SK-N-SH (cell line): ENCODE results near the gene COL4A4. TPM values are rescaled to one million over a fixed set of nuclear protein-coding genes. Genes with fewer than 3 reads are reported as not detected.
A peak's percentile ranks its signal among the peaks of the same experiment; 100 is the strongest.

ENCODE experiments used
- CTCF ChIA-PET: fragments of 300-600, 350-600 bp; formaldehyde crosslinking; extraction: SDS; loops from one replicate; lab custom pipeline; 2021; lab: Yijun Ruan, JAX
- POLR2A ChIA-PET: fragments of 350-600 bp; sonication (Branson Sonifier 250); formaldehyde crosslinking; extraction: SDS; loops from one replicate; lab custom pipeline; 2020; ENCODE audit warnings: antibody characterized with exemption, inconsistent platforms; lab: Yijun Ruan, JAX
- DNase-seq: peaks from one replicate; pipeline ENCODE4 v3.0.0; 2012
- H2AFZ ChIP-seq: fragments of 200-600 bp; sonication (generic); 2 replicates; pipeline ENCODE4 v1.8.1; 2016; ENCODE audit warnings: antibody characterized with exemption, mild to moderate bottlenecking, low read depth
- H3F3A ChIP-seq: fragments of 200-600 bp; sonication (generic); replicated peaks from 2 replicates; pipeline ENCODE3; 2016; ENCODE audit warnings: antibody characterized with exemption, mild to moderate bottlenecking; ENCODE audit not compliant: insufficient read depth
- H3K27ac ChIP-seq, 2 experiments: fragments of 200-500 bp in 1 of 2; fragments of 200-600 bp in 1 of 2; sonication (Bioruptor generic) in 1 of 2; sonication (generic), shearing (Covaris generic) in 1 of 2; 2 replicates each; pipeline versions ENCODE4 v1.5.1 to v1.6.1; 2014 to 2016; ENCODE audit warnings: low read depth in 2 of 2, inconsistent platforms in 1 of 2, low read length in 1 of 2, mild to moderate bottlenecking in 1 of 2, mixed read lengths in 1 of 2
- H3K27me3 ChIP-seq: fragments of 200-600 bp; sonication (generic), shearing (Covaris generic); 2 replicates; pipeline ENCODE4 v1.6.1; 2016; ENCODE audit warnings: mixed run types; ENCODE audit not compliant: insufficient read depth
- H3K36me3 ChIP-seq, 2 experiments: fragments of 200-500 bp in 1 of 2; fragments of 200-600 bp in 1 of 2; sonication (Bioruptor generic) in 1 of 2; sonication (generic) in 1 of 2; replicated peaks in 1 of 2; 2 replicates each; pipeline versions ENCODE3 to v1.5.1; 2014 to 2016; ENCODE audit warnings: low read length in 1 of 2, mild to moderate bottlenecking in 1 of 2; ENCODE audit not compliant: insufficient read depth in 2 of 2, control insufficient read depth in 1 of 2
- H3K4me1 ChIP-seq, 2 experiments: fragments of 200-500 bp in 1 of 2; fragments of 200-600 bp in 1 of 2; sonication (Bioruptor generic) in 1 of 2; sonication (generic), shearing (Covaris generic) in 1 of 2; 2 replicates each; pipeline versions ENCODE4 v1.5.1 to v1.6.1; 2014 to 2016; ENCODE audit warnings: low read depth in 1 of 2, low read length in 1 of 2, mixed run types in 1 of 2; ENCODE audit not compliant: insufficient read depth in 2 of 2, control insufficient read depth in 1 of 2
- H3K4me2 ChIP-seq: fragments of 200-600 bp; sonication (generic), shearing (Covaris generic); 2 replicates; pipeline ENCODE4 v1.6.1; 2017; ENCODE audit warnings: mixed run types
- H3K4me3 ChIP-seq, 2 experiments: fragments of 200-500 bp in 1 of 2; fragments of 200-600 bp in 1 of 2; sonication (Bioruptor generic) in 1 of 2; sonication (generic), shearing (Covaris generic) in 1 of 2; 2 replicates each; pipeline versions ENCODE4 v1.5.1 to v1.8.1; 2014 to 2016; ENCODE audit warnings: low read depth in 2 of 2, inconsistent platforms in 1 of 2, low read length in 1 of 2, mild to moderate bottlenecking in 1 of 2, mixed read lengths in 1 of 2, moderate library complexity in 1 of 2
- H3K79me2 ChIP-seq: fragments of 200-600 bp; sonication (generic); 2 replicates; pipeline ENCODE4 v1.8.1; 2017; ENCODE audit warnings: mild to moderate bottlenecking; ENCODE audit not compliant: insufficient read depth
- H3K9ac ChIP-seq: fragments of 200-600 bp; sonication (generic); 2 replicates; pipeline ENCODE4 v1.6.1; 2017; ENCODE audit warnings: mixed run types
- H3K9me2 ChIP-seq: fragments of 200-600 bp; sonication (generic); 2 replicates; pipeline ENCODE4 v1.6.1; 2017; ENCODE audit warnings: mixed run types
- H3K9me3 ChIP-seq: fragments of 200-600 bp; sonication (generic); 2 replicates; pipeline ENCODE4 v1.6.1; 2017; ENCODE audit warnings: mixed run types, mild to moderate bottlenecking, moderate library complexity
- H4K20me1 ChIP-seq: fragments of 200-600 bp; sonication (generic); 2 replicates; pipeline ENCODE4 v1.6.1; 2017; ENCODE audit warnings: mild to moderate bottlenecking, mixed run types; ENCODE audit not compliant: insufficient read depth
- ELF1 ChIP-seq: IDR thresholded peaks from 2 replicates; pipeline ENCODE4 v1.4.0; 2012
- FOXJ3 ChIP-seq: sonication (generic); formaldehyde crosslinking; IDR thresholded peaks from 2 replicates; pipeline ENCODE4 v1.5.1; 2020; ENCODE audit warnings: mild to moderate bottlenecking, missing genetic modification reagents
- JUND ChIP-seq: IDR thresholded peaks from 2 replicates; pipeline ENCODE4 v1.4.0; 2012
- MEF2A ChIP-seq: IDR thresholded peaks from 2 replicates; pipeline ENCODE4 v1.4.0; 2012; ENCODE audit warnings: low read depth, borderline replicate concordance
- MXI1 ChIP-seq: IDR thresholded peaks from 2 replicates; pipeline ENCODE4 v1.6.1; 2012; ENCODE audit warnings: mild to moderate bottlenecking, low read depth, low read length, improper control_type of control experiment
- NRF1 ChIP-seq: IDR thresholded peaks from 2 replicates; pipeline ENCODE4 v1.6.1; 2012; ENCODE audit warnings: low read depth, mild to moderate bottlenecking, low read length
- POLR2AphosphoS5 ChIP-seq: IDR thresholded peaks from 2 replicates; pipeline ENCODE4 v1.6.1; 2012; ENCODE audit warnings: low read depth, low read length
- RCOR1 ChIP-seq: fragments of 150-350 bp; IDR thresholded peaks from 2 replicates; pipeline ENCODE4 v1.6.1; 2017; ENCODE audit warnings: antibody characterized with exemption, low read length
- RXRA ChIP-seq: IDR thresholded peaks from 2 replicates; pipeline ENCODE4 v1.4.0; 2012; ENCODE audit warnings: low read depth, mild to moderate bottlenecking, borderline replicate concordance
- SMC3 ChIP-seq: IDR thresholded peaks from 2 replicates; pipeline ENCODE4 v1.6.1; 2012; ENCODE audit warnings: low read depth, low read length, improper control_type of control experiment
- TCF12 ChIP-seq: IDR thresholded peaks from 2 replicates; pipeline ENCODE4 v1.4.0; 2012
- TEAD4 ChIP-seq: IDR thresholded peaks from 2 replicates; pipeline ENCODE4 v1.4.0; 2012; ENCODE audit warnings: mild to moderate bottlenecking, borderline replicate concordance; ENCODE audit not compliant: insufficient read depth
- WGBS: methylation state at CpG from one replicate; pipeline ENCODE4 v1.1.6; 2017; ENCODE audit warnings: low lambda C conversion rate; 5-methylcytosine and 5-hydroxymethylcytosine counted together
- polyA plus RNA-seq, 3 experiments: library from polyadenylated mRNA; depleted of rRNA; stranded (reverse); fragments of >200 nt; gene quantifications; 2 replicates each; pipeline ENCODE4 v1.2.3, GENCODE V29; 2012
- TF ChIP-seq, protein P1 (sequence below): IDR thresholded peaks from 2 replicates; pipeline ENCODE4; 2012
- TF ChIP-seq, protein P2 (sequence below): IDR thresholded peaks from 2 replicates; pipeline ENCODE4 v1.4.0; 2012; ENCODE audit warnings: low read depth
- TF ChIP-seq, protein P3 (sequence below): IDR thresholded peaks from 2 replicates; pipeline ENCODE4 v1.4.0; 2012; ENCODE audit warnings: low read depth, borderline replicate concordance
- TF ChIP-seq, protein P4 (sequence below): fragments of 200-600 bp; sonication (generic); IDR thresholded peaks from 2 replicates; pipeline ENCODE4 v1.6.1; 2017; ENCODE audit warnings: antibody characterized with exemption, mild to moderate bottlenecking, moderate library complexity

The COL4A4 gene
- polyA plus RNA-seq (2012; rRNA removed): not detected in 2 replicates
- polyA plus RNA-seq (2012; cell fraction: cytosol; rRNA removed): under 0.01 TPM in 1 of 2 replicates, not detected in the other
- polyA plus RNA-seq (2012; cell fraction: nucleus; rRNA removed): not detected in 2 replicates

DNA sequence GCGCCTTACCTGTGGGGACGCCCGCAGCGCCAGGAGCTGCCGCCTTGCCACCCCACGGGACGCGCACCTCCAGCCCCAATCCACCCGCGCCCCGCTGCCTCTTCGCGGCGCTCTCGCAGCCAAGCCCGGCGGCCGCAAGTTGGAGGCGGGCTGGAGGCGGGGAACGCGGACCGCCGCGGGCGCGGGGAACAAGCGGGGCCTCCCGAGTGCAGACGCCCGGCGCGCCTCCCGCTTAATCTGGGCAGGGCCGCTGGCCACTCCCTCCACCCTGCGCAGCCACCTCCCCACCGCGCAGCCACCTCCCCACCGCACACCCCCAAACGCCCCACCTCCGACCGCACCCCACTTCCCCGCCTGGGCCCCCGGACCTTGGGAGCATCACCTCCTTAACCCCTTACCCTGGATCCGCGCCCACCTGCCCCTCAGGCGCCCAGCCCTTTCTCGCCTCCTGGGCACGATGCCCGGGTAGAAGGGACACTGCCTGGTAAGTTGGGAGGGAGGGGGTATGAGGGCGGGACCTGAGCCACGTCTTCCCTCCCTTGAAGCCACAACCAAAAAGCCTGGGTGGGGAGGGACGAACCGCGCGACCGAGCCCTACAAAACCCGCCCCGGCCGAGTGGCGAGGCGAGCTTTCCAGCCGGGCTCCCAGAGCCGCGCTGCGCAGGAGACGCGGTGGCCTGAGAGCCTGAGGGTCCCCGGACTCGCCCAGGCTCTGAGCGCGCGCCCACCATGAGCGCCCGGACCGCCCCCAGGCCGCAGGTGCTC, at the start of gene COL4A4, which contains the start of gene COL4A3:
Gene COL4A4, minus strand, starts transcription at position 208 of the 765 bp plus-strand sequence. CDS start 16,722 bp downstream, outside the sequence.
Gene COL4A3, plus strand, starts transcription at position 627 of the 765 bp plus-strand sequence. Its CDS starts 103 bp downstream, at position 730.
- peak within 1 kb of the TSS; percentile 80 for H3K4me2 ChIP-seq
- H2AFZ ChIP-seq: peak within 1 kb of the TSS; percentile 41; the same call in 1 of the 2 replicates
- peak within 1 kb of the TSS; percentile 40 to 50 for H3K4me3 ChIP-seq
- ChIA-PET POLR2A (no interaction called here), CTCF (interaction anchor here (1.1 kb wide), 1 partner anchor 74 kb away, joined by 4 read pairs; no protein-coding TSS in a partner anchor)
- no peaks in the 10 kb centered on the region for H3K36me3 ChIP-seq
- H3K9ac ChIP-seq: no peak within 1 kb of the TSS
- H3K9me2 ChIP-seq: no peaks in the 10 kb centered on the region
- H3F3A ChIP-seq: no peaks in the 10 kb centered on the region
- WGBS: 4% methylated on average over 39 of the region's 77 CpGs
- H3K27ac ChIP-seq: no peak within 1 kb of the TSS
- peaks cover 0 to 12% of the 10 kb centered on the region in 2 experiments; a peak in 1 of 4 replicates for H3K4me1 ChIP-seq
- H3K9me3 ChIP-seq: no peaks in the 10 kb centered on the region
- DNase-seq: peak; percentile 55
- H3K27me3 ChIP-seq: peaks cover 28% of the 10 kb centered on the region
- TF ChIP-seq POLR2AphosphoS5: no peak
- no peak for TF ChIP-seq JUND
- TF ChIP-seq, protein P1, sequence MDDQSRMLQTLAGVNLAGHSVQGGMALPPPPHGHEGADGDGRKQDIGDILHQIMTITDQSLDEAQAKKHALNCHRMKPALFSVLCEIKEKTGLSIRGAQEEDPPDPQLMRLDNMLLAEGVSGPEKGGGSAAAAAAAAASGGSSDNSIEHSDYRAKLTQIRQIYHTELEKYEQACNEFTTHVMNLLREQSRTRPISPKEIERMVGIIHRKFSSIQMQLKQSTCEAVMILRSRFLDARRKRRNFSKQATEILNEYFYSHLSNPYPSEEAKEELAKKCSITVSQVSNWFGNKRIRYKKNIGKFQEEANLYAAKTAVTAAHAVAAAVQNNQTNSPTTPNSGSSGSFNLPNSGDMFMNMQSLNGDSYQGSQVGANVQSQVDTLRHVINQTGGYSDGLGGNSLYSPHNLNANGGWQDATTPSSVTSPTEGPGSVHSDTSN: no peak
- TF ChIP-seq NRF1: no peak
- TF ChIP-seq FOXJ3 (CRISPR knock-in tag): no peak
- TF ChIP-seq ELF1: no peak
- no peak for TF ChIP-seq MXI1
- TF ChIP-seq, protein P2, sequence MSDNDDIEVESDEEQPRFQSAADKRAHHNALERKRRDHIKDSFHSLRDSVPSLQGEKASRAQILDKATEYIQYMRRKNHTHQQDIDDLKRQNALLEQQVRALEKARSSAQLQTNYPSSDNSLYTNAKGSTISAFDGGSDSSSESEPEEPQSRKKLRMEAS: no peak
- TF ChIP-seq TCF12: no peak
- TF ChIP-seq, protein P3, sequence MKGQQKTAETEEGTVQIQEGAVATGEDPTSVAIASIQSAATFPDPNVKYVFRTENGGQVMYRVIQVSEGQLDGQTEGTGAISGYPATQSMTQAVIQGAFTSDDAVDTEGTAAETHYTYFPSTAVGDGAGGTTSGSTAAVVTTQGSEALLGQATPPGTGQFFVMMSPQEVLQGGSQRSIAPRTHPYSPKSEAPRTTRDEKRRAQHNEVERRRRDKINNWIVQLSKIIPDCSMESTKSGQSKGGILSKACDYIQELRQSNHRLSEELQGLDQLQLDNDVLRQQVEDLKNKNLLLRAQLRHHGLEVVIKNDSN: no peak
- TF ChIP-seq MEF2A: no peak
- no peak for TF ChIP-seq SMC3
- TF ChIP-seq RXRA: no peak
- TF ChIP-seq TEAD4: no peak
- TF ChIP-seq RCOR1: no peak
- TF ChIP-seq, all 33 proteins: peak for 0
- Histone ChIP-seq H3K79me2 (no peaks in the 10 kb centered on the region), H4K20me1 (no peaks in the 10 kb centered on the region)

DNA sequence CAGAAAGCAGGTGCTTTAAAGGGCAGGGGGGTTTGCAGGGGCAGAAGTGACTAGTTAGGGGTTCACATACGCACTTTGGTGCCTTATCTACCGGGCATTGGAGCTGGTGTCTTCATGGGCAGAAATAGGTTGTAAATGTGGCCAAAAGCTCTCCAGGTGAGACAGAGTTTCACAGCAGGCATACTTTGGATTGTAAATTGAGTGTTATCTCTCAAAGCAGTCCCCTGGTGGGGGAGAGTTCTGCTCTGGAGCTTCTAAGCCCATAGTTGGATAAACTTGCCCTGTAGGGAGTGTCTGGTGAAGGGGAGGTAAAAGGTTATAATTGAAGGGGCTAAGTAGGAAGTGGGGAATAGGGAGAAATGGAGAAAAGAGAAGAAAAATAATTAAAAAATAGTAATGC, 43.6 kb upstream of the COL4A4 start:
- H3K27ac ChIP-seq: no peak overlapping the region
- H3K4me2 ChIP-seq: no peak overlapping the region
- H3K4me3 ChIP-seq: no peak overlapping the region
- no peaks in the 10 kb centered on the region for H3K4me1 ChIP-seq
- no peaks in the 10 kb centered on the region for H3K9me2 ChIP-seq
- H3K36me3 ChIP-seq: no peaks in the 10 kb centered on the region
- no peaks in the 10 kb centered on the region for H3K79me2 ChIP-seq
- TF ChIP-seq MXI1 (no peak), RCOR1 (no peak), TCF12 (no peak)
- TF ChIP-seq, protein P4, sequence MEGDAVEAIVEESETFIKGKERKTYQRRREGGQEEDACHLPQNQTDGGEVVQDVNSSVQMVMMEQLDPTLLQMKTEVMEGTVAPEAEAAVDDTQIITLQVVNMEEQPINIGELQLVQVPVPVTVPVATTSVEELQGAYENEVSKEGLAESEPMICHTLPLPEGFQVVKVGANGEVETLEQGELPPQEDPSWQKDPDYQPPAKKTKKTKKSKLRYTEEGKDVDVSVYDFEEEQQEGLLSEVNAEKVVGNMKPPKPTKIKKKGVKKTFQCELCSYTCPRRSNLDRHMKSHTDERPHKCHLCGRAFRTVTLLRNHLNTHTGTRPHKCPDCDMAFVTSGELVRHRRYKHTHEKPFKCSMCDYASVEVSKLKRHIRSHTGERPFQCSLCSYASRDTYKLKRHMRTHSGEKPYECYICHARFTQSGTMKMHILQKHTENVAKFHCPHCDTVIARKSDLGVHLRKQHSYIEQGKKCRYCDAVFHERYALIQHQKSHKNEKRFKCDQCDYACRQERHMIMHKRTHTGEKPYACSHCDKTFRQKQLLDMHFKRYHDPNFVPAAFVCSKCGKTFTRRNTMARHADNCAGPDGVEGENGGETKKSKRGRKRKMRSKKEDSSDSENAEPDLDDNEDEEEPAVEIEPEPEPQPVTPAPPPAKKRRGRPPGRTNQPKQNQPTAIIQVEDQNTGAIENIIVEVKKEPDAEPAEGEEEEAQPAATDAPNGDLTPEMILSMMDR: no peak
- DNase-seq: no peak
- peaks cover 12% of the 10 kb centered on the region; the same call in 1 of the 2 replicates for H3K27me3 ChIP-seq
- no peaks in the 10 kb centered on the region for H4K20me1 ChIP-seq
- POLR2A ChIA-PET: no interaction called here
- CTCF ChIA-PET: no interaction called here
- no peak overlapping the region for H3K9ac ChIP-seq
- H3F3A ChIP-seq: no peaks in the 10 kb centered on the region
- H2AFZ ChIP-seq: no peak overlapping the region
- no peaks in the 10 kb centered on the region for H3K9me3 ChIP-seq
- whole genome bisulfite sequencing: 17% methylated on average over 2 of the region's 2 CpGs
